HepG2 (cell line): Measurements from ENCODE around the gene MIB2.
"Not testable (repeated sequence)": the region's sequence is repeated elsewhere in the genome, so short reads cannot be mapped to it uniquely, and the experiment has no call there.

Source experiments
- ZNF12 ChIP-seq: sonication (generic); formaldehyde crosslinking; IDR thresholded peaks from 2 replicates; pipeline ENCODE4 v1.5.0; 2020; ENCODE audit warnings: missing genetic modification reagents
- ZNF501 ChIP-seq: sonication (generic); formaldehyde crosslinking; IDR thresholded peaks from 2 replicates; pipeline ENCODE4 v1.5.1; 2020; ENCODE audit warnings: mild to moderate bottlenecking, moderate library complexity, missing genetic modification reagents

- not testable (repeated sequence) for TF ChIP-seq ZNF501 (CRISPR knock-in tag); ZNF12
Measured at GRCh38 chr1:1664318-1664717, 49.0 kb downstream of the MIB2 start.
